ENCODE measurements around the gene AGA. TPM values are rescaled to one million over a fixed set of nuclear protein-coding genes. Genes with fewer than 3 reads are reported as not detected.

AGA gene
- total and polyA plus RNA-seq, 10 donors: 7.8 to 24.2 (median 17.4) TPM

GRCh38 chr4:177413076-177413475, 29.2 kb downstream of the AGA start:
- no peaks in the 10 kb centered on the region for H3K4me1 ChIP-seq
- no peaks in the 10 kb centered on the region for H3K27me3 ChIP-seq (replicated peaks in 1 of 7)
- DNase-seq: no peak
- H3K9me3 ChIP-seq: no peaks in the 10 kb centered on the region
- WGBS, 5 donors: 26 to 83% (median 71%) methylated on average over 1 of the region's 1 CpG
- H3K36me3 ChIP-seq: no peaks in the 10 kb centered on the region
- intact Hi-C loops (cut with DNase I; ENCODE audit: low total_unique reads): no loop called here
- H3K27ac ChIP-seq: no peak overlapping the region
- no peak overlapping the region for H3K4me3 ChIP-seq
- TF ChIP-seq CTCF (IDR thresholded peaks at IDR 0.05 in 8 of 11, conservative IDR thresholded peaks at IDR 0.05 in 3 of 11) (no peak), POLR2AphosphoS5 (IDR thresholded peaks at IDR 0.05) (no peak), POLR2A (IDR thresholded peaks at IDR 0.05) (no peak)

- Histone ChIP-seq H3K27ac (no peak overlapping the region), H3K27me3 (replicated peaks in 1 of 7) (no peaks in the 10 kb centered on the region), H3K36me3 (no peaks in the 10 kb centered on the region), H3K4me1 (no peaks in the 10 kb centered on the region), H3K9me3 (no peaks in the 10 kb centered on the region), H3K4me3 (no peak overlapping the region)
- 70 to 86% (median 74%) methylated on average over 5 of the region's 5 CpGs for WGBS, 5 donors
- intact Hi-C loops (cut with DNase I; ENCODE audit: low total_unique reads): no loop called here
- no peak for DNase-seq
- TF ChIP-seq POLR2AphosphoS5 (IDR thresholded peaks at IDR 0.05) (no peak), POLR2A (IDR thresholded peaks at IDR 0.05) (no peak), CTCF (IDR thresholded peaks at IDR 0.05 in 8 of 11, conservative IDR thresholded peaks at IDR 0.05 in 3 of 11) (no peak)
Measured at GRCh38 chr4:177411996-177412395, 30.2 kb downstream of the AGA start.

GRCh38 chr4:177410566-177410965, 31.7 kb downstream of the AGA start:
- no peak for DNase-seq
- no peaks in the 10 kb centered on the region for H3K36me3 ChIP-seq
- no peak overlapping the region for H3K27ac ChIP-seq
- no peaks in the 10 kb centered on the region for H3K9me3 ChIP-seq
- intact Hi-C loops (cut with DNase I; ENCODE audit: low total_unique reads): no loop called here
- no peaks in the 10 kb centered on the region for H3K27me3 ChIP-seq (replicated peaks in 1 of 7)
- no peak overlapping the region for H3K4me3 ChIP-seq
- no peaks in the 10 kb centered on the region for H3K4me1 ChIP-seq
- TF ChIP-seq CTCF (IDR thresholded peaks at IDR 0.05 in 8 of 11, conservative IDR thresholded peaks at IDR 0.05 in 3 of 11) (no peak), POLR2A (IDR thresholded peaks at IDR 0.05) (no peak), POLR2AphosphoS5 (IDR thresholded peaks at IDR 0.05) (no peak)

GRCh38 chr4:177408023-177408422, 34.2 kb downstream of the AGA start:
- intact Hi-C loops (cut with DNase I; ENCODE audit: low total_unique reads): no loop called here
- Histone ChIP-seq H3K36me3 (no peaks in the 10 kb centered on the region), H3K27ac (no peak overlapping the region), H3K4me3 (no peak overlapping the region), H3K4me1 (no peaks in the 10 kb centered on the region), H3K9me3 (no peaks in the 10 kb centered on the region), H3K27me3 (replicated peaks in 1 of 7) (no peaks in the 10 kb centered on the region)
- TF ChIP-seq POLR2A (IDR thresholded peaks at IDR 0.05): no peak
- no peak for TF ChIP-seq POLR2AphosphoS5 (IDR thresholded peaks at IDR 0.05)
- no peak for TF ChIP-seq CTCF (IDR thresholded peaks at IDR 0.05 in 8 of 11, conservative IDR thresholded peaks at IDR 0.05 in 3 of 11)
- DNase-seq: no peak
- 88 to 97% (median 95%) methylated on average over 25 of the region's 25 CpGs for WGBS, 5 donors
